A204.1 (cell line): ENCODE data around the gene ATP5MC3.
"Not testable (repeated sequence)": the region's sequence is repeated elsewhere in the genome, so short reads cannot be mapped to it uniquely, and the experiment has no call there.

ENCODE experiments used
- FAIRE-seq: peaks from 2 replicates; lab custom pipeline; 2012; peaks lifted over from hg19 to GRCh38; lab: Jason Lieb, UNC

The ATP5MC3 gene

GRCh38 chr2:175181104-175181876 lies at the start of gene ATP5MC3:
Gene ATP5MC3 (minus strand): TSS chr2:175181710. CDS start chr2:175181393, 317 bp downstream.
- FAIRE-seq, result peak; percentile 48

- FAIRE-seq, result not testable (repeated sequence)
Observed at GRCh38 chr2:175228601-175229000, 47.1 kb upstream of the ATP5MC3 start.

- FAIRE-seq, result no peak
Observed at GRCh38 chr2:175228179-175228578, 46.7 kb upstream of the ATP5MC3 start.

DNA sequence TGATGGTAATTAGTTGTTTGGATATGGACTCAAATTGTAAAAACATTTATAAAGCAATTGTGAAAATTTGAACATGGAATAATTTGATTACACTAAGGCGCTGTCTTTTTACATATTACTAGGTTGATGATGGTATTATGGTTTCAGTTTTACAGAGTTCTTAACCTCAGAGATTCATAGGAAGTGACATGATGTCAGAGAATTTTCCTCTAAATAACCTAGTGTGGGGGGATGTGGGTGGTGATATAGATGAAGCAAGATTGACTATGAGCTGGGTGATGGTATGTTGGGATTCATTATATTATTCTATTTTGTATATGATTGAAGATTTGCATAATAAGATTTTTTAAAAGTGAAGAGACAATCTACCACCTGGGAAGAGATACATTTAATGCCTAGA lies 45.9 kb upstream of the ATP5MC3 start:
- FAIRE-seq, result no peak

DNA sequence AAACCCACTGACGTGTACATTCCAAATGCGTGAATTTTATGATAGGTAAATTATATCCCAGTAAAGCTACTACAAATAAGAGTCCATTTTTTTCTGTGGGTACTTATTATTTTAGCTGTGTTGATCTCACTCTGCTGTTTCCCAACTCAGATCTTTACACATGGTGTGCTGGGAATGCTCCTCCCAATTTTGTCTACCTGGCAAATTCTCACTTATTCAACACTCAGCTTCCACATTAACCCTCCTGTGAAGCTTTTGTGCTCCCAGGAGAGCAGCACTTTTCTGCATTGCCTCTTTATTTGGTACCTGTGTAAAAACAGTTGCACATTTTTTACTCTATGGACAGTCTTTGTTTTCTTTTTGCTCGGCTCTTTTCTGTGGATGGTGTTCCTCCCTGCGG lies 38.6 kb upstream of the ATP5MC3 start:
- no peak for FAIRE-seq

GRCh38 chr2:175218551-175218950 lies 37.0 kb upstream of the ATP5MC3 start:
- FAIRE-seq, result no peak

- no peak for FAIRE-seq
Observed at GRCh38 chr2:175207741-175208438, 26.4 kb upstream of the ATP5MC3 start.

DNA sequence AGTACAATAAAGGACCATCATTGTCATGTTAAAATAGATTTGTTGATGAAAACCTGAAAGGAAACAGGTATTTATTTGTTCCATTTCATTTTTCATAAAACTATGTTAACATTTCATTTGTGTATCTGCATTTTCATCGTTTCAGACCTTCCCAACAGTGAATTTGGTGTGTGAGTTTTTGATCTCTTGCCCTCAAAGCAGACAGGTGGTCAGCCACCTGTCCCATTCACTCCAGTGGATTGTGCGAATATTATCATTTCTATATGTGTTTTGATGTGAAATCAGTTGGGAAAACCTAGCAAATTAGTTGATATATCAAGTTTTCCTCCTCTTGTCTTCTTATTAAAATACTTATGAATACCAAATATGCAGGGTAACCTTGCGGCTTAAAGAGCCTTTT lies 25.4 kb upstream of the ATP5MC3 start:
- FAIRE-seq, result no peak

GRCh38 chr2:175205523-175205922 lies 24.0 kb upstream of the ATP5MC3 start:
- no peak for FAIRE-seq

GRCh38 chr2:175203621-175204496 lies 22.3 kb upstream of the ATP5MC3 start:
- FAIRE-seq, result peak; percentile 29

DNA sequence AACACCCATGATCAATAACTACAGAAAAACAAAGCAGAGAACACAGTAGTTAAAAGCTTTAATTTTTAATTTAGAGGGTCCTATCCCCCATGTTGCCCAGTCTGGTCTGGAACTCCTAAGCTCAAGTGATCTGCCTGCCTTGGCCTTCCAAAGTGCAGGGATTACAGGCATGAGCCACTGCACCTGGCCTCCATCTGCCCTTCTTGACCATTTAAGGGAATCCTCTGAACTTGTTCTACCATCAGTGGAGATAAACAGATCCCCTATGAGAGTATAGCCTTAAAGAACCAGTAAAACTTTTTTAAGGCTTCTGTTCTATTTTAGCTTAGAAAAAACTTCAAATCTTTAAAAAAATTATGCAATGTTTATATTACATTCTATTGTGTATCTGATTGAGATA lies 13.5 kb upstream of the ATP5MC3 start:
- no peak for FAIRE-seq

GRCh38 chr2:175188761-175189160 lies 7.3 kb upstream of the ATP5MC3 start:
- FAIRE-seq, result no peak

DNA sequence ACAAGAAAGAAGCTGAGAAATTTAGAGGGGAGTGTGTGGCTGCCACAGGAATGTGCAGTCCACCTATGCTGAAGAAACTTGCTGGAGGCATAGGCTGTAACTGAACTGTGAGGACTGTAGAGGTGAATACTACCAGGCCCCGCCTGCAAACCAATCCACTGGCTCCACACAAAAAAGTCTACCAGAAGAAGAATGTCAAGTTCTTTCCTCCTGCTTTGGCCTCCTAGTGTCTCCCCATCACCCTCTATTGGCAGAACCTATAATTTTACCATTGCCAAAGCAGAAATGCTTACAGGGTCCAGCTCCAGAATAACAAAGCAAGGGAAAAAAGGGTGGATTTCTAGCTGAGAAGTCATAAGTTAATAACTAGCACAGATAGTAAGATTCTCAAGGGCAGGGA lies 5.9 kb upstream of the ATP5MC3 start:
- FAIRE-seq, result no peak

DNA sequence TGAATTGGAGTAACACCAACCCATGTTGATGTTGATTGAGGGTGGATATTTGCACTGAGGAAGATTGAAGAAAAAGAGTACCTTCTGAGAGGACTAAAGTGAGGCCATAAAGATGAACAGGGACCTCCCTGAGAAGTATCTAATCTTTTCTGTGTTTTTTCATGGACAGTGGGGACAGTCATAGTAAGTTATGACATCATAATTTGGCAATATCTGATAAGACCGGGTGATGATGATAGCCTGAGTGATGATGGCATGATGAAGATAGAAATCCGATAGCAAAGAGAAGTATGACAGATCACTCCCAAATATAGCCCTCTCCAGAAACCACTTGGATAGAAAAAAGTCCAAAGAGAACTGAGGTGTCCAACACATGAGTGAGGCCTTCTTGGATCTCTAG lies 2.2 kb upstream of the ATP5MC3 start:
- no peak for FAIRE-seq

DNA sequence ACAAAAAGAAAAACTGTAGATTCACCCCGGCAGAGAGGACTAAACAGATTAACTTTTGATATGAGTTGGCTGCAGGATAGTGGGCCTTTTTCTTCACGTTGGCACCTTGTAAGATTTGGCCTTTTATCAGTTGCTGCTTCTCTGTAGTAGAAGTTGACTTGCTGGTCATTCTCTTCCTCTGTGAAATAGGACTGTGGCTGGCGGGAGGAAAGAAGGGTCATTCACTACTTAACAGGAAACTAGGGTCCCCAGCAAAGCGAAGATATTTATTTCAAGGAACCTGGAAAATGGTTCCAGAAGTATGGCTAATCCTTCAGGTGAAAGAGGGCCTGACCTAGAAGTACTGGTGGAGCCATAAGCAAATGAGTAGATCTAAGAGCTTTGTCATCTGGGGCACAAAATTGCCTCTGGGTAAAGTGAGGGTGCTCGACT lies 383 bp upstream of the ATP5MC3 start:
- FAIRE-seq, result no peak

DNA sequence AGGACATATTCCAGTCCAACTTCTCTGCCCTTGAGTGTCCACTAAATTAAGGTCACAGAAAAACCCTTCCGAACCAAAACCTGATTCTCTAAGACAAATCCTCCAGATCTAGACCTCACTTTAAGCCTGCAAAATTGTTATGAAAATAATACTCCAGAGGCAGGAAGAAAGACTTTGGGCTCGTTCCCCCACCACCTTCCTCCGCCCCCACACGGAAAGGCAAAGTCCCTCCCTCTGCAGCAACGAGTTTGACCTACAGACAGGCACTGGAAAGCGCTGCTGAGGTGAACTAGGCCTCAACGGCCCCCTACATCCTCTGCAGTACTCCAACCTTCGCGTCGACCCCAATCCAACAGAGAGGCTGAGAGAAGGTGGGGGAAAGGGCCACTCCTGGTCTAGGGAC lies 808 bp downstream of the ATP5MC3 start:
- no peak for FAIRE-seq

DNA sequence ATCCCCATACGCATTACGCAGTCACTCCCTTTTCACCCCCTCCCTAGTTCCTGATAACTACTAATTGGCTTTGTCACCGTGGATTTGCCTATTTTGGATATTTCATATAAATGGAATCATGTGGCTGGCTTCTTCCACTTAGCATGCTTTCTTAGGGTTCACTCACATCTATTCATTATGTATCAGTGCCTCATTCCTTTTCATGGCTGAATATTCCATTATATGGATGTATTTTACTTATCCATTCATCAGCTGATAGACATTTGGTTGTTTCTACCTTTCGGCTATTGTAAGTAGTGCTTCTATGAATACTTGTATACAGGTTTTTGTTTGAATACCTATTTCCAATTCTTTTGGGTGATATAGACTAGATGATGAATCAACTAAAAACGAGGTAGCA lies 4.9 kb downstream of the ATP5MC3 start:
- no peak for FAIRE-seq

- FAIRE-seq, result no peak
Observed at GRCh38 chr2:175175896-175176295, 5.6 kb downstream of the ATP5MC3 start.

DNA sequence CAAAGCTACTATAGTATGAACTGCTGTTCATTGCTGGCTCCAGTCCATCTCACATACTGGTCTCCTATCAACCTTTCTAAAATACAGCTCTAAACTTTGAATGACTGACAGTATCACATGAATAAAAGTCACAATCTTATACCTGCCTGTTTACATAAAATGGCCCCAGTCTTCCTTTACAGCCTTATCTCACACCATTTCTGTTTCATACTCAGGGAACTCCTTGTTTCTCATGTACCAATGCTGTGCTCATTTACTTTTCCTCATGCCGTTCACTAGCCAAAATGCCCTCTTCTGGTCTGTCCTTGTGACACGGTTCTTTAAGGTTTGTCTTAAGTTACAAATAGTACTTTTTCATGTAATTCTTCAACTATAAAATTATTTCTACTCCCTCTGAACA lies 6.2 kb downstream of the ATP5MC3 start:
- FAIRE-seq, result no peak

DNA sequence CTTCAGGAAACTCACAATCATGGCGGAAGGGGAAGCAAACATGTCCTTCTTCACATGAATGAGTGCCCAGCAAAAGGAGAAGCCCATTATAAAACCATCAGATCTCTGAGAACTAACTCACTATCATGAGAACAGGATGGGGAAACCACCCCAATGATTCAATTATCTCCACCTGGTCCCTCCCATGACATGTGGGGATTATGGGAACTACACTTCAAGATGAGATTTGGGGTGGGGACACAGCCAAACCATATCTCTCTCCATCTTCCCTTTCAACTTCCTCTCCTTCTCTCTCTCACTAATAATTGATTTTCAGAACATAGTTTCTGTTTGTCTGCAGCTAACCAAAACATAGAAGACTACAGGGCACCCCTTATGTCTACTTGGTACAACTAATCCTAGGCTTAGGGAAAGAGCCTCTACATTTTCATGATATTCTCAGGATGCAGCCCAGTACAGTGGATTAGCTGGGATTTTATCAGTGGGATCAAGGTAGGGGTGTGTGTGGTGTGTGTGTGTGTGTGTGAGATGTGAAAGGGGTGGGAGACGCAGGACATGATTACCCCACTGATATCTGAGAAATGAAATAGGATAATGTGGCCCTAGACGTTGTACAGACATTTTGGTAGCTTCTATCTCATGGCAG lies 10.7 kb downstream of the ATP5MC3 start:
- FAIRE-seq, result no peak

- no peak for FAIRE-seq
Observed at GRCh38 chr2:175169191-175169590, 12.3 kb downstream of the ATP5MC3 start.

DNA sequence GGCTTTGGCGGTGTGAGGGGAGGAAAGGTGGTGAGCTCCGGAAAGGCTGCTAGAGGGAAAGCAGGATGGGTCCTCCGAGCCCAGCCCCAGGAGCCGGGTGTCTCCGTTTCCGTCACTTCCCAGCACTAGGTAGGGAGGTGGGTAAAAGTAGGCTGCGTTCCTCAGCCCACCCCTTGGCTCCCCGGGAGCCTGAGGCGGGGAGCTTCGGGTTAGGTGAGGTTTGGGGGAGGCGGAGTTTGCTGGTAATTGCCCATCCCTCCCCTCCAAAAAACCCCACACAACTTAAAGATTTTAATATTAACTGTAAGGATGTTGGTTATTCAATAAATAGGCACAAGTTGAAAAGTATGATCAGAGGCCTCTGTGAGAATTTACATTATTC lies 13.0 kb downstream of the ATP5MC3 start:
- FAIRE-seq, result no peak
